OCI-LY1 (cell line): Measurements from ENCODE around the gene BTBD2.

Experiments
- EZH2 ChIP-seq: fragments of 200-600 bp; sonication (generic), shearing (Covaris generic); IDR thresholded peaks from 2 replicates; pipeline ENCODE4 v1.8.0; 2017; ENCODE audit warnings: borderline replicate concordance, mixed run types, mild to moderate bottlenecking, antibody characterized with exemption, low read length, moderate library complexity, mixed read lengths
- TF ChIP-seq, protein P1 (sequence below): fragments of 200-600 bp; sonication (generic), shearing (Covaris generic); IDR thresholded peaks from 2 replicates; pipeline ENCODE4 v1.5.1; 2017; ENCODE audit warnings: mild to moderate bottlenecking, antibody characterized with exemption, low read length, moderate library complexity, mixed read lengths

DNA sequence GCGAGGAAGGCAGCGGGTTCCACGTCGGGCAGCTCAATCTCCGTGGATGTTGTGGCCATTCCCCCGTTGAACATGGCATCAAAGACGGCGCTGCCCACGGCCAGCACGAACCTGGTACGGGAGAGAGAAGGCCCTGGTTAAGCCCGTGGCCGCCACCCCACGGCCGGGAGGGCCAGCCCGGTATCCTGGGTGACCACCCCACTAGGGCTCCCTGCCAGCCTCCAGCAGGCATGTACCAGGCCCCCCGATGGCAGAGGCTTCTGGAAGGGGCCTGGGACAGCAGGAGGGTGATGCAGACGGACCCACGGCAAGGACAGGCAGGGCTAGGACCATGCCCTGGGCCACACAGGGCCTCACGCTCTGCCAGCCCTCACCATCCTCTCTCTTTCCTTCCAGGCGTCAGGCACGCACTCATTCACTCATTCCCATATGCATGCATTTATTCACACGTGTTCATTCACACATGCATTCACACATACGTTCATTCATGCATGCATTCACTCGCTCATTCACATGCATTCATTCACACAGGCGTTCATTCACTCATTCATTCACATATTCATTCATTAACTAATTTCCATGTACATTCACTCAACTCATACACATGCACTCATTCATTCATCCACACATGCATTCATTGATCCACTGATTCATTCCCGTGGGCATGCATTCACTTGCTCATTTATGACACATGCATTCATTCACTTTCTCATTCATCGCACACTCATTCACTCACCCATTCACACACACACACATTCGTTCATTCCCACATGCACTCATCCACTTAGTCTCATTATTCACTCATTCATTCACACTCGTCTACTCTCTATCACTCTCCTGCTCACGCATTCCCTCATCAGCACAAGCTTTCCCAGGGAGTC is 17.9 kb downstream of the BTBD2 start:
- TF ChIP-seq, protein P1, sequence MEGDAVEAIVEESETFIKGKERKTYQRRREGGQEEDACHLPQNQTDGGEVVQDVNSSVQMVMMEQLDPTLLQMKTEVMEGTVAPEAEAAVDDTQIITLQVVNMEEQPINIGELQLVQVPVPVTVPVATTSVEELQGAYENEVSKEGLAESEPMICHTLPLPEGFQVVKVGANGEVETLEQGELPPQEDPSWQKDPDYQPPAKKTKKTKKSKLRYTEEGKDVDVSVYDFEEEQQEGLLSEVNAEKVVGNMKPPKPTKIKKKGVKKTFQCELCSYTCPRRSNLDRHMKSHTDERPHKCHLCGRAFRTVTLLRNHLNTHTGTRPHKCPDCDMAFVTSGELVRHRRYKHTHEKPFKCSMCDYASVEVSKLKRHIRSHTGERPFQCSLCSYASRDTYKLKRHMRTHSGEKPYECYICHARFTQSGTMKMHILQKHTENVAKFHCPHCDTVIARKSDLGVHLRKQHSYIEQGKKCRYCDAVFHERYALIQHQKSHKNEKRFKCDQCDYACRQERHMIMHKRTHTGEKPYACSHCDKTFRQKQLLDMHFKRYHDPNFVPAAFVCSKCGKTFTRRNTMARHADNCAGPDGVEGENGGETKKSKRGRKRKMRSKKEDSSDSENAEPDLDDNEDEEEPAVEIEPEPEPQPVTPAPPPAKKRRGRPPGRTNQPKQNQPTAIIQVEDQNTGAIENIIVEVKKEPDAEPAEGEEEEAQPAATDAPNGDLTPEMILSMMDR = no peak
- TF ChIP-seq EZH2 = no peak
